GM18519 (cell line): ENCODE results near the gene INMT.

Source experiments
- ATAC-seq: cut with Tn5 transposase; IDR thresholded peaks from one replicate; pipeline ENCODE4 v1.9.1; 2021; ENCODE audit warnings: mild to moderate bottlenecking, moderate library complexity; ENCODE audit not compliant: unreplicated experiment, low FRiP score

INMT gene

GRCh38 chr7:30727061-30727945, 24.6 kb upstream of the INMT start:
- ATAC-seq: no peak

DNA sequence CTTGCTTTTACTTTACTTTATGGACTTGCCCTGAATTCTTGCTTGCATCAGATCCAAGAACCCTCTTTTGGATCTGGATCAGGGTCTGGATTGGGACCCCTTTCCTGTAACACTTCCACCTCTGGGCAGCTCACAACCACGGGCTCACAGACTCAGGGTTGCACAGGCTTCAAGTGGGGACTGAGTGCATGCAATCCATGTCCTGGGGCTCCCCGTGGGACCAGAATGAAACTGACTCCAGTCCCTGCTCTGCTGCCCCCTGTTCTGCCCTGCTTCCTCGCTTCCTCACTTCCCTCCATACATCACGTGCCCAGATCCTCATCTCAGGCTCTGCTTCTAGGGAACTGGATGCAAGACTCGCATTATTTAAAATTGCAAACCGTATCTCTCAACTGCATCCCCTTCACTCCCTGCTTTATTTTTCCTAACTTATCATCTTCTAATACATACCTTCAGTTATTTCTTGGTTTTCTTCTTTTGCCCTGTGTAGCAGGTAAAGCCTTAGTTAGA, 23.3 kb upstream of the INMT start:
- ATAC-seq: no peak

DNA sequence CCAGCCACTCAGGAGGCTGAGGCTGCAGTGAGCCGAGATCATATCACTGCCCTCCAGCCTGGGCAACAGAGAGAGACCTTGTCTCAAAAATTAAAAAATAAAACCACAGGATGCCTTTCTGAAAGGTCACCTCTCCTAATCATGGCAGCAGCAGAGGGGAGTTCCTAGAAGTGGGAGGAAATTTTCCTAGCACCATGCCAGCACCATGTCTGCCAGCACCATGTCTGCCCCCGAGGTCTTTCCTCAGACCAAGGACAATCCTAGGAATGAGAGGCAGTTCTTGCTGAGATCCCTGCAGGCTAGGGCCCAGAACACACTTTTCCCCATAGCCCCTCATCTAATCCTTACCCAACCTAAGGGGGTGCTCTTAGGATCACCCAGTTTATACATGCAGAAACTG, 22.3 kb upstream of the INMT start:
- ATAC-seq: no peak

- ATAC-seq: no peak
Measured at GRCh38 chr7:30730097-30730496, 21.8 kb upstream of the INMT start.

DNA sequence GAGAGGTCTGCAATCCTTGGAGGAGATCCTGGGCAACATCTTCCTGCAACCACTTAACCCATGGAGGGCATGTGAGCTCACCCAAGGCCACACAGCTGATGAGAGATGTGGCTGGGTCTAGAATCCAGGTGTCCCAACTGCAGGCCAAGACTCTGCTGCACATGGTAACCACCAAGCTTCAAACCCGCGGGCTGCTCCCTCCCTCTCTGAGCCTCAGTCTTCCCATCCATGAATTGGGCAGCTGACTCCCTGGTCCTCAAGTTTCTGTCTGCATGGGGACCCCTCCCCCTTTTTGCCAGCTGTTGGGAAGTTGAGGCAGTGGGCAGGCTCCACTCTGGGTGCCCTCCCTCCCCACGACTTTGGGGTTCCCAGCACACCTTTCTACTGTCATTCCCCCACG, 20.9 kb upstream of the INMT start:
- ATAC-seq: no peak

DNA sequence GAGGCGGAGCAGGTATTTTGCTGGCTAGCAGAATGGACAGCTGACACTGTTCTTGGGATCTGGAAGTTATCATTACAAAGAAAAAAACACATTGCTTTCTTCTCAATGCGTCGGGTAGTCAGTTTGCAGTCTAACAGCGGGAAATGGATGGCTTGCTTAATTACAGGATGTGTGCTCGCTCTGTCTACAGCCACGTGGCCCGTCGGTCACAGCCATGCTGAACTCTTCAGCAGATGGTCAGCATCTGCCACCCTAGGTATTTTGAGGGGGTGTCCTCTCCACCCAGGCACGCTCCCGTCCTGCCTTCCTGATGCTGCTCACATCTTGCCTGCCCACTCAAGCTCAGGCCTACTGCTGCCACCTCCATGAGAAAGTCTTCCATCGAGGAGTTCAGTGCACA, 20.4 kb upstream of the INMT start:
- ATAC-seq: no peak

DNA sequence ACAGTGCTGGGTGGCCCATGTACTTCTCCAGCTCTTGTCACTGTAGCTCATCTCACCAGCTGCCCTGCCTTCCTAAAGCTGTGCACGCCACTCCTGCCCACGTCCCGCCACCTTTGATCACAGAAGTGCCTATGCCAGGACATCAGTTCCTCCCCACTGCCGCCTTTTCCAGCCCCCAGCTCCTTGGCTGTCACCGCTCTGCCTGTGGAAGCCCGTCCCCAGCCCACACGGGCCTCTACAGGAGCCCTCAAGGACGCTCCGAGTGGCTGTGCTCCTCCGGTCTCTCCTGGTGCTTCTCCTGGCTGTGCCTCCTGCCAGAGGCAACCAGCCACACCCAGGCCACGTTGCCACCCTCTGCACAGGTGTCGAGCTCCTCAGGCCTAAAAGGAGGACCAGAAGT, 19.3 kb upstream of the INMT start:
- no peak for ATAC-seq

DNA sequence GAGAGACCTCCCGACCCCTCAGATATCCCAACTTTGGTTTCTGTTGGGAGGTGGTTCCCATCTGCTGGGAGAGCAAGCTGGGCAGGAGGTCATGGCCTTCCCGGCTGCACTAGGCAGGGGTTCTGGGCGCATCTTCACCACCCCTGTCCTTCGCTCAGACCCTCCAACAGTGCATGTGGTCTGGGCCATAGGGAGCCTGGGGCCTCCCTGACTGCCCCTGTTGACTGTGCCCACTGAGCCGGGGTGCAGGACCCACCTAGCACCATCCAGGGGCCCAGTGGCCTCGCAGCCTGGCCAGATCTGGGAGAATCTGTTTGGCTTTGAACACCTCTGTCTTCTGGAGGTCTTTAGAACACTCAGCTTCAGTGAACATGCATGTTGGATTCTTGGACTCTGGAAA, 18.7 kb upstream of the INMT start:
- ATAC-seq: no peak

DNA sequence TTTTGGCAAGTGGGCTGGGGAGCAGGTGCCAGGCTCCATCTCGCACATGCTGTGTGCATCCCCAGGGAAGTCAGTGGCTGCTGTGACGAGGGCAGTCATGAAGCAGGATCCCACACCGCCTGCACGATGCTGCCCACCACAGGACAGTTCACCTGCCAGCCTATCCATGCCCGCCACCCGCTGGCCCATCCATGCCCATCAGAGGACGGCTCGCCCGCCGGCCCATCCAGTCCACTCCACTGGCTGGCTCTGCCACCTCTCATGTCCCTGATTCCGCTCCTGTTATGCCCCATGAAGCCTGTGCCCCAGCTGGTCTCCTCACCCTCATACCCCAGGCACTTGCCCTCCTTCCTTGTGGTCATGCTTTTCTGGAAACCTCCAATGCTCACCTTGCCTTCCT, 18.2 kb upstream of the INMT start:
- no peak for ATAC-seq

DNA sequence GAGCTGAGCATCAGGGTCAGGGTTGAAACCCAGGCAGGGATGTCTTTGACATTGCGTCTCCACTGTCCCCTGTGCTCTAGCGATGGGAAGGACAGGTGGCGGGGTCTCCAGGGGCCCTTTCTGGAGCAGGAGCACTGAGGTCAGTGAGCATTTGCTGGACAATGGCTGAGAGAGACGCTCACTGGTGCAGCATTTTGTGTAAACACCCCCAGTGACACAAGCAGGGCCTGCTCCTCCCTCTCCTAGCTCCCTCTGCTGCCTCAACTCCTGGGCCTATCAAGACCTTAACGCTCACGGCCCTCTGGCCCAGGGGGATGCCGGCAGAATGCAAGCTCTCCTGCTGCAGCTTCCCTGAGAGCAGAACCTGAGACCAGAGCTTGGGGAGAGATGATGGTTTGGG, 17.4 kb upstream of the INMT start:
- no peak for ATAC-seq

DNA sequence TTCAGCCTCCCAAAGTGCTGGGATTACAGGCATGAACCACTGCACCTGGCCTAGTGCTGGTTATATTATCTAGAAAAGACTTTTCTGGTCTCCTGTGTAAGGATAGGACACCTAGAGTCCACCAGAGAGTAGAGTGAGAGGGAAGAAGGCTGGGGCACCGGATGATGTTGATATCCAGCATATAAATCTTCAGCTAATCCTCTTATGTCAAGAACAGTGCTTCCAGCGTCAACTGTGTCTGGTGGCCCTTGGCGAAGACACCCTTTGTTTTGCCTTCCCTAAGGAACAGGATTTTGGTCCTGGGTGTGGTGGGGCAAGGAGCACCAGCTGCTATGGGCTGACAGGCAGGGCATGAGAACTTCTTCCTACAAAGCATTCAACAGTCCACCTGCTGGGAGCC, 16.3 kb upstream of the INMT start:
- ATAC-seq: no peak

DNA sequence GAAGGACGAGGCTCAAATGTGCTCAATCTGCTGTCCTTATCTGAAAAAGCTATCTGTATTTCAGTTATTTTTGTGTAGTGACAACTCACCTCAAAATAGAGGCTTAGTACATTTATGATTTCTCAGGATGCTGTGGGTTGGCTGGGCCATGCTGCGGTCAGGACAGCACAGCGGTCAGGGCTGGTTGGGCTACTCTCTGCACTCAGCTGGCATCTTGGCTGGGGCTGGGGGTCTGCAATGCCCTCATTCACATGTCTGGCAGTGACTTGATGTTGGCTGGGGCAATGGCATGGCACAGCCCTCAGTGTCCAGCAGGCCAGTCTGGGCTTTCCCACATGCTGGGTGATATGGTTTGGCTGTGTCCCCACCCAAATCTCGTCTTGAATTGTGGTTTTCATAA, 15.6 kb upstream of the INMT start:
- ATAC-seq: no peak

- no peak for ATAC-seq
Measured at GRCh38 chr7:30738026-30738915, 13.7 kb upstream of the INMT start.

DNA sequence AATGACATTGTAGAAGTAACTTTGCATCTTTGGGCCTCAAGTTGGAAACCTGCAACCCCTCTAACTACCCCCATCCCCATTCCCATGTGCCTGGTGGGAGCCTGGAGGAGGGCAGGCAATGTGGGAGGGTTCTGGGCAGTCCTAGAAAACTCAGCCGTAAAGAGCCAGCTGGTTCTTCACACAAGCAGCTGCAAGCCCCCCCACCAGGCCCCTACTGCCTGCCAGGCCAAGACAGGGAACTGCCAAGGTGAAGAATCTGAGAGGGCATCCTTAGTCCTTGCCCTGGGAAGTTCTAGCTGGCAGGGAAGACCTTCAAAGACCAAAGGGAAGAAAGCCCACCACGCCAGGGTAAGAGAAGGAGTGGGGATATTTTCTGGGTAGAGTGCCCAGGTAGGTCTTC, 12.2 kb upstream of the INMT start:
- ATAC-seq: no peak

- ATAC-seq: peak; percentile 53
Measured at GRCh38 chr7:30740417-30741181, 11.3 kb upstream of the INMT start.

DNA sequence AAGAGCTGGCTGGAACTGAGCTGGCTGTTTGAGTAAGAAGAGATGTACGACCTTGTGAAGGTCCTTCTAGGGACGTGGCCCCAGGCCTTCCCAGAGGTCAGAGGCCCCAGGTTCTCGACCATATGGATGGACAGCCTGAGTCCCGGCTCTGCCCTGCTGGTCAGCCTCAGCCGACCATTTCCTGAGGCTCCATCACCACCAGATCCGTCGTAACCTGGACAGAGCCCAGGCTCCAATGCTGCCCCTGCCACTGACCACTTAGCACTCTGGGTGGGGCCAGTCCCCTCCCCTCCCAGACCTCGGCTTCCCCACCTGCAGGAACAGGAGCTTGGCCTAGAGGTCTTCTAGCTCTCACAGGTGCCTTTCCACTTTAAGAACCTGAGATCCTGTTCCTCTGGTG, 10.6 kb upstream of the INMT start:
- ATAC-seq: no peak

- no peak for ATAC-seq
Measured at GRCh38 chr7:30743371-30744074, 8.4 kb upstream of the INMT start.

- ATAC-seq: no peak
Measured at GRCh38 chr7:30744075-30744417, 7.9 kb upstream of the INMT start.

- ATAC-seq: no peak
Measured at GRCh38 chr7:30745261-30745941, 6.5 kb upstream of the INMT start.

DNA sequence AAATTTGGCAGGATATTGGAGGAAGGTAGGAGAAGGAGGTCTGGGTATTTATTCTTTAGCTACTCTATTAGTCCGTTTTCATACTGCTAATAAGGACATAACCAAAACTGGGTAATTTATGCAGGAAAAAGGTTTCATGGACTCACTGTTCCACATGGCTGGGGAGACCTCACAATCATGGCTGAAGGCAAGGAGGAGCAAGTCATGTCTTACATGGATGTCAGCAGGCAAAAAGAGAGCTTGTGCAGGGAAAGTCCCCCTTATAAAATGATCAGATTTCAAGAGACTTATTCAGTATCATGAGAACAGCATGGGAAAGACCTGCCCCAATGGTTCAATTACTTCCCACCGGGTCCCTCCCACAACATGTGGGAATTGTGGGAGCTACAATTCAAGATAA, 1.9 kb upstream of the INMT start:
- ATAC-seq: no peak
